HEK293 (cell line): ENCODE measurements around the gene CXCL1.

Source experiments
- AEBP2 ChIP-seq: fragments of 450-650 bp; formaldehyde crosslinking; IDR thresholded peaks from 2 replicates; pipeline ENCODE4 v1.5.1; 2016; ENCODE audit warnings: missing biosample characterization, missing genetic modification characterization, borderline replicate concordance
- GLI2 ChIP-seq: fragments of 450-650 bp; formaldehyde crosslinking; IDR thresholded peaks from 2 replicates; pipeline ENCODE4; 2017; ENCODE audit warnings: missing biosample characterization, missing genetic modification characterization, low read depth, borderline replicate concordance
- GLIS2 ChIP-seq: fragments of 450-650 bp; formaldehyde crosslinking; IDR thresholded peaks from 2 replicates; pipeline ENCODE4 v1.5.1; 2016; ENCODE audit warnings: missing biosample characterization, missing genetic modification characterization
- HIC1 ChIP-seq: fragments of 450-650 bp; formaldehyde crosslinking; IDR thresholded peaks from 2 replicates; pipeline ENCODE4 v1.5.1; 2016; ENCODE audit warnings: missing biosample characterization, missing genetic modification characterization
- KLF8 ChIP-seq: fragments of 450-650 bp; formaldehyde crosslinking; IDR thresholded peaks from 2 replicates; pipeline ENCODE4 v1.5.1; 2016; ENCODE audit warnings: missing biosample characterization, missing genetic modification characterization
- KLF9 ChIP-seq: fragments of 450-650 bp; formaldehyde crosslinking; IDR thresholded peaks from 2 replicates; pipeline ENCODE4 v1.5.1; 2016; ENCODE audit warnings: missing biosample characterization, missing genetic modification characterization, low read depth
- SP7 ChIP-seq: fragments of 450-650 bp; formaldehyde crosslinking; IDR thresholded peaks from 2 replicates; pipeline ENCODE4 v1.5.1; 2016; ENCODE audit warnings: missing biosample characterization, missing genetic modification characterization
- TCF7L2 ChIP-seq: IDR thresholded peaks from 2 replicates; pipeline ENCODE4 v1.6.1; 2011; ENCODE audit warnings: low read depth, mild to moderate bottlenecking, inconsistent platforms, low read length, moderate library complexity, borderline replicate concordance
- WT1 ChIP-seq: fragments of 450-650 bp; formaldehyde crosslinking; IDR thresholded peaks from 2 replicates; pipeline ENCODE4 v1.5.1; 2016; ENCODE audit warnings: missing biosample characterization, missing genetic modification characterization
- ZBTB1 ChIP-seq: fragments of 450-650 bp; formaldehyde crosslinking; IDR thresholded peaks from 2 replicates; pipeline ENCODE4 v1.5.1; 2016; ENCODE audit warnings: missing biosample characterization, missing genetic modification characterization
- ZBTB11 ChIP-seq: fragments of 450-650 bp; formaldehyde crosslinking; conservative IDR thresholded peaks from 2 replicates; pipeline ENCODE4 v1.5.1; 2016; ENCODE audit warnings: low read depth, missing biosample characterization, missing genetic modification characterization
- ZBTB20 ChIP-seq: fragments of 450-650 bp; formaldehyde crosslinking; IDR thresholded peaks from 2 replicates; pipeline ENCODE4 v1.5.1; 2016; ENCODE audit warnings: missing biosample characterization, missing genetic modification characterization
- ZBTB26 ChIP-seq: fragments of 450-650 bp; formaldehyde crosslinking; optimal IDR thresholded peaks from 2 replicates; pipeline ENCODE3; 2016; ENCODE audit warnings: missing biosample characterization, mild to moderate bottlenecking, missing genetic modification characterization
- ZFP69B ChIP-seq: fragments of 450-650 bp; formaldehyde crosslinking; IDR thresholded peaks from 2 replicates; pipeline ENCODE4 v1.5.1; 2016; ENCODE audit warnings: missing biosample characterization, missing genetic modification characterization
- ZIC2 ChIP-seq: fragments of 450-650 bp; formaldehyde crosslinking; IDR thresholded peaks from 2 replicates; pipeline ENCODE4 v1.5.1; 2016; ENCODE audit warnings: missing biosample characterization, missing genetic modification characterization
- ZNF16 ChIP-seq: fragments of 450-650 bp; formaldehyde crosslinking; IDR thresholded peaks from 2 replicates; pipeline ENCODE4 v1.5.1; 2016; ENCODE audit warnings: low read depth, missing biosample characterization, missing genetic modification characterization
- ZNF2 ChIP-seq: fragments of 450-650 bp; formaldehyde crosslinking; IDR thresholded peaks from 2 replicates; pipeline ENCODE4 v1.5.1; 2016; ENCODE audit warnings: missing biosample characterization, missing genetic modification characterization
- ZNF280C ChIP-seq: fragments of 450-650 bp; formaldehyde crosslinking; IDR thresholded peaks from 2 replicates; pipeline ENCODE4 v1.5.1; 2016; ENCODE audit warnings: missing biosample characterization, missing genetic modification characterization
- ZNF362 ChIP-seq: fragments of 450-650 bp; formaldehyde crosslinking; IDR thresholded peaks from 2 replicates; pipeline ENCODE4 v1.5.1; 2016; ENCODE audit warnings: missing biosample characterization, missing genetic modification characterization
- ZNF621 ChIP-seq: fragments of 450-650 bp; formaldehyde crosslinking; IDR thresholded peaks from 2 replicates; pipeline ENCODE4 v1.5.1; 2017; ENCODE audit warnings: missing biosample characterization, missing genetic modification characterization
- ZNF76 ChIP-seq: fragments of 450-650 bp; formaldehyde crosslinking; IDR thresholded peaks from 2 replicates; pipeline ENCODE4; 2016; ENCODE audit warnings: low read depth, missing biosample characterization, missing genetic modification characterization, borderline replicate concordance

The CXCL1 gene

GRCh38 chr4:73869130-73870055 is at the start of gene CXCL1 (continued):
- TF ChIP-seq ZNF280C (tag by site-specific recombination) (no peak), SP7 (0 out of 2 replicates have a peak, but pooled peaks have one; percentile 11), ZNF16 (no peak), ZNF621 (tag by site-specific recombination) (no peak), ZNF76 (tag by site-specific recombination) (no peak; the same call in 1 of the 2 replicates), ZIC2 (tag by site-specific recombination) (peak; percentile 38), ZBTB20 (tag by site-specific recombination) (peak; percentile 78), AEBP2 (no peak), ZBTB1 (tag by site-specific recombination) (no peak), ZBTB11 (tag by site-specific recombination) (no peak), ZFP69B (tag by site-specific recombination) (peak; percentile 30; the same call in 1 of the 2 replicates), ZBTB26 (tag by site-specific recombination) (peak; percentile 36), KLF8 (tag by site-specific recombination) (0 out of 2 replicates have a peak, but pooled peaks have one; percentile 15), WT1 (no peak), GLIS2 (tag by site-specific recombination) (peak; percentile 78), ZNF2 (tag by site-specific recombination) (no peak), HIC1 (tag by site-specific recombination) (no peak), ZNF362 (no peak), KLF9 (tag by site-specific recombination) (peak; percentile 34; the same call in 1 of the 2 replicates), GLI2 (tag by site-specific recombination) (no peak), TCF7L2 (no peak)
